NCI-H2081 (cell line): ENCODE measurements around the gene ABCA3.

Experiments
- DNase-seq, 2 experiments: peaks; one replicate each; lab custom pipeline; 2025; lab: John Stamatoyannopoulos, UW

ABCA3 gene

GRCh38 chr16:2317231-2318020 is 23.1 kb downstream of the ABCA3 start:
- no peak for DNase-seq

GRCh38 chr16:2308089-2308962 is 32.2 kb downstream of the ABCA3 start:
- no peak for DNase-seq

GRCh38 chr16:2299915-2300192 is 40.7 kb downstream of the ABCA3 start:
- no peak for DNase-seq

GRCh38 chr16:2299121-2299914 is 41.2 kb downstream of the ABCA3 start:
- no peak for DNase-seq

- no peak for DNase-seq
Observed at GRCh38 chr16:2298621-2299020, 41.9 kb downstream of the ABCA3 start.

GRCh38 chr16:2297506-2297860 is 43.0 kb downstream of the ABCA3 start:
- DNase-seq = no peak

- DNase-seq = peak in 1 of 2 experiments; percentile 4
Observed at GRCh38 chr16:2296661-2297505, 43.6 kb downstream of the ABCA3 start.

- no peak for DNase-seq
Observed at GRCh38 chr16:2295056-2295798, 45.3 kb downstream of the ABCA3 start.

GRCh38 chr16:2292221-2292620 is 48.3 kb downstream of the ABCA3 start:
- no peak for DNase-seq

- no peak for DNase-seq
Observed at GRCh38 chr16:2289282-2289681, 51.2 kb downstream of the ABCA3 start.

- DNase-seq = no peak
Observed at GRCh38 chr16:2288726-2289125, 51.8 kb downstream of the ABCA3 start.

GRCh38 chr16:2287916-2288547 is 52.5 kb downstream of the ABCA3 start:
- DNase-seq = no peak

GRCh38 chr16:2286550-2286949 is 54.0 kb downstream of the ABCA3 start:
- no peak for DNase-seq

- DNase-seq = no peak
Observed at GRCh38 chr16:2285731-2286191, 54.8 kb downstream of the ABCA3 start.

GRCh38 chr16:2284797-2285576 is 55.5 kb downstream of the ABCA3 start:
- DNase-seq = no peak

GRCh38 chr16:2284001-2284770 is 56.3 kb downstream of the ABCA3 start:
- no peak for DNase-seq

GRCh38 chr16:2282866-2283555 is 57.5 kb downstream of the ABCA3 start:
- no peak for DNase-seq

GRCh38 chr16:2282262-2282661 is 58.3 kb downstream of the ABCA3 start:
- DNase-seq = no peak
